ENCODE data around the gene CACUL1. TPM values are rescaled to one million over a fixed set of nuclear protein-coding genes. Genes with fewer than 3 reads are reported as not detected.

Gene CACUL1
- total and polyA plus RNA-seq, 9 of the 15 experiments (the other 6 are each of a cell fraction or from before 2014, with no cell fraction given): 4.5 to 17.1 (median 13.5) TPM

DNA sequence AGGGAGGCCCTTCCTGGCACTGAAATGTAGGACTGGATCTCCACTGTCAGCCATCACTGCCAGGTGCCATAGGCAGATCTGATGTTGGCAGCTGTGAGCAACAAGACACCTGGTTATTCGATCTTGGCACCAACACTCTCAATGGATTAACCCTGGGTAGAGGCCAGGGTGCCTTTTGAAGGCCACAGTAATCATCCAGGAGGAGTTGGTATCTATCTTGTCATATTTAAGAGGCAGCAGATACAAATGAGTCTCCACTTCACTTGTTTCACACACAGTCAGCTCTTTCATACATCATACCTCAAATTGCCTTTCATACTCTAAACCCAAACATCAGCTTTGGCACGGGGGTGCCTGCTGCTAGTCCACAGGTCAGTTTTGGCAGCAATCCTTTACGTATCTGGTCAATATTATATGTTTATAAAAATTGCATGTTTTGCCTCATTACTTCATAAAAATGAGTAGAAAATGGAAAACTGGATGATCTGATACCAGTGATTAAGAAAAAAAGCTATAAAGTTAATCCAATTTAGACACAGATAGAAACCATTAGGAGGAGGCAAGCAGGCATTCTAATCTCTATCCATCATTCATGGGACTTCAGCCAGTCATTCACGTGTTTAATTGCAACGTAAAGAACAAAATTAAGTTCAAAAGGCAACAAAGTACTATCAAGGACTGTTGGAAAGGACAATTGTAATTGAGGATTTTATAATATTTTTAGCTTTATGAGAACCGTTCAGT, 12.7 kb upstream of the CACUL1 start:
- intact Hi-C loops (cut with micrococcal nuclease): loop anchor here (5.0 kb wide), 1 partner anchor 35 kb away; no protein-coding TSS in a partner anchor
- WGBS (ENCODE audit: insufficient coverage, low coverage, missing lambda C conversion rate): 66% methylated on average over 6 of the region's 6 CpGs
- CTCF ChIA-PET (ENCODE audit: low intra/inter-chr PET ratio): no interaction called here
- H3K36me3 ChIP-seq (ENCODE audit: control insufficient read depth, insufficient read depth, low read length): no peaks in the 10 kb centered on the region
- no peaks in the 10 kb centered on the region for H4K20me1 ChIP-seq (replicated peaks; ENCODE audit: control insufficient read depth, insufficient read depth, low read length)
- in situ Hi-C loops (cut with MboI): no loop called here
- no peak for ATAC-seq
- FAIRE-seq: no peak
- H3K27ac ChIP-seq (ENCODE audit: extremely low read depth, low read depth, low read length): no peak overlapping the region
- peak overlapping the region; percentile 91 for H2AFZ ChIP-seq (ENCODE audit: low read depth, low read length)
- no peaks in the 10 kb centered on the region for H3K9me1 ChIP-seq (ENCODE audit: control insufficient read depth, insufficient read depth, low read length)
- H3K4me3 ChIP-seq: no peak overlapping the region
- H3K9me3 ChIP-seq (replicated peaks; ENCODE audit: control insufficient read depth, insufficient read depth, low read depth, low read length): peaks cover 8% of the 10 kb centered on the region
- H3K27me3 ChIP-seq (ENCODE audit: control insufficient read depth in 2 of 2, insufficient read depth in 2 of 2, low read length in 2 of 2): no peaks in the 10 kb centered on the region
- no peaks in the 10 kb centered on the region for H3K79me2 ChIP-seq (ENCODE audit: control insufficient read depth, insufficient read depth, low read length)
- H3K4me1 ChIP-seq (replicated peaks in 1 of 2; ENCODE audit: control insufficient read depth in 2 of 2, insufficient read depth in 2 of 2, low read length in 2 of 2): peaks cover 0 to 18% of the 10 kb centered on the region in 2 experiments; a peak in 4 of 5 replicates
- POLR2A ChIA-PET: interaction anchor here (2.9 kb wide), 1 partner anchor 13 kb away, joined by 15 read pairs; the partner anchor contains the start of gene CACUL1
- DNase-seq (ENCODE audit: extremely low read depth in 1 of 4, low spot score in 3 of 4): no peak
- no peak overlapping the region for H3K9ac ChIP-seq (ENCODE audit: insufficient read depth in 1 of 2, low read depth in 2 of 2, low read length in 2 of 2)
- no peak overlapping the region for H3K4me2 ChIP-seq (ENCODE audit: insufficient read depth, low read length)
- BruUV-seq (replicated peaks): no TSS peak
- TF ChIP-seq ZC3H8 (IDR thresholded peaks at IDR 0.05) (no peak), RFX7 (CRISPR knock-in tag; IDR thresholded peaks at IDR 0.05) (no peak), ZNF75A (CRISPR knock-in tag; IDR thresholded peaks at IDR 0.05) (no peak), KAT2B (IDR thresholded peaks at IDR 0.05; ENCODE audit: low read depth, low read length) (no peak)
- TF ChIP-seq, protein P1, sequence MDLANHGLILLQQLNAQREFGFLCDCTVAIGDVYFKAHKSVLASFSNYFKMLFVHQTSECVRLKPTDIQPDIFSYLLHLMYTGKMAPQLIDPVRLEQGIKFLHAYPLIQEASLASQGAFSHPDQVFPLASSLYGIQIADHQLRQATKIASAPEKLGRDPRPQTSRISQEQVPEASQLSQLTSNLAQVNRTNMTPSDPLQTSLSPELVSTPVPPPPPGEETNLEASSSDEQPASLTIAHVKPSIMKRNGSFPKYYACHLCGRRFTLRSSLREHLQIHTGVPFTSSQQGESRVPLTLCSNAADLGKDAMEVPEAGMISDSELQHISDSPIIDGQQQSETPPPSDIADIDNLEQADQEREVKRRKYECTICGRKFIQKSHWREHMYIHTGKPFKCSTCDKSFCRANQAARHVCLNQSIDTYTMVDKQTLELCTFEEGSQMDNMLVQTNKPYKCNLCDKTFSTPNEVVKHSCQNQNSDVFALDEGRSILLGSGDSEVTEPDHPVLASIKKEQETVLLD (IDR thresholded peaks at IDR 0.05): no peak

Data from K562 (cell line).